Stimulated activated CD4-positive, alpha-beta T cell treated with anti-CD3 and anti-CD28 coated beads, Interleukin-15, amount 100 ng/mL, for 1 hour (primary cell): ENCODE measurements around the gene DAPK1.

Experiments
- DNase-seq, 2 donors: peaks; one replicate each; pipeline ENCODE4 v3.0.0-alpha.2; 2020; ENCODE audit warnings: low read depth in 1 of 2, low spot score in 1 of 2

DAPK1 gene

GRCh38 chr9:87664153-87665060 lies 166.7 kb downstream of the DAPK1 start:
- no peak for DNase-seq

GRCh38 chr9:87665505-87665904 lies 167.8 kb downstream of the DAPK1 start:
- no peak for DNase-seq

GRCh38 chr9:87667164-87667738 lies 169.6 kb downstream of the DAPK1 start:
- DNase-seq, result no peak

- no peak for DNase-seq
These were observed 170.6 kb downstream of the DAPK1 start for GRCh38 chr9:87668222-87668621.

- DNase-seq, result no peak
These were observed 171.1 kb downstream of the DAPK1 start for GRCh38 chr9:87668722-87669121.

GRCh38 chr9:87670572-87671264 lies 173.1 kb downstream of the DAPK1 start:
- no peak for DNase-seq

GRCh38 chr9:87671478-87671877 lies 173.8 kb downstream of the DAPK1 start:
- no peak for DNase-seq

- no peak for DNase-seq
These were observed 174.3 kb downstream of the DAPK1 start for GRCh38 chr9:87671925-87672324.

GRCh38 chr9:87672586-87672985 lies 174.9 kb downstream of the DAPK1 start:
- DNase-seq, result no peak

GRCh38 chr9:87673446-87674120 lies 175.9 kb downstream of the DAPK1 start:
- DNase-seq, result no peak

GRCh38 chr9:87674565-87675299 lies 177.1 kb downstream of the DAPK1 start:
- no peak for DNase-seq

- no peak for DNase-seq
These were observed 178.3 kb downstream of the DAPK1 start for GRCh38 chr9:87675906-87676515.

- DNase-seq, result no peak
These were observed 179.5 kb downstream of the DAPK1 start for GRCh38 chr9:87676976-87677775.

GRCh38 chr9:87677776-87678587 lies 180.3 kb downstream of the DAPK1 start:
- DNase-seq, result no peak

- DNase-seq, result no peak
These were observed 181.1 kb downstream of the DAPK1 start for GRCh38 chr9:87678650-87679355.

- DNase-seq, result no peak
These were observed 183.8 kb downstream of the DAPK1 start for GRCh38 chr9:87681271-87682061.

- DNase-seq, result no peak
These were observed 184.4 kb downstream of the DAPK1 start for GRCh38 chr9:87682085-87682484.
